Hepatocyte (in vitro differentiated cells): ENCODE data around the gene HMOX1.

Source experiments
- CTCF ChIP-seq: fragments of 200-600 bp; sonication (generic); IDR thresholded peaks from 2 replicates; pipeline ENCODE4 v1.5.1; 2016; ENCODE audit warnings: antibody characterized with exemption, mild to moderate bottlenecking; ENCODE audit not compliant: poor library complexity
- EZH2phosphoT487 ChIP-seq: fragments of 200-600 bp; sonication (generic); IDR thresholded peaks from one replicate; pipeline ENCODE4 v1.6.1; 2018; ENCODE audit warnings: antibody characterized with exemption, mild to moderate bottlenecking, low read depth, moderate library complexity; ENCODE audit not compliant: unreplicated experiment, severe bottlenecking

- TF ChIP-seq CTCF (no peak), EZH2phosphoT487 (no peak)
Measured at GRCh38 chr22:35379146-35379993, 1.5 kb upstream of the HMOX1 start.
